Stimulated activated CD8-positive, alpha-beta memory T cell treated with anti-CD3 and anti-CD28 coated beads, Interleukin-12 subunit alpha, Interleukin-12 subunit beta, amount 100 ng/mL, for 1 hour (primary cell): ENCODE measurements around the gene SMARCD2.
"Not testable (repeated sequence)": the region's sequence is repeated elsewhere in the genome, so short reads cannot be mapped to it uniquely, and the experiment has no call there.

Experiments used
- DNase-seq: peaks from one replicate; pipeline ENCODE4 v3.0.0-alpha.2; 2020; ENCODE audit warnings: low read depth

SMARCD2 gene

DNA sequence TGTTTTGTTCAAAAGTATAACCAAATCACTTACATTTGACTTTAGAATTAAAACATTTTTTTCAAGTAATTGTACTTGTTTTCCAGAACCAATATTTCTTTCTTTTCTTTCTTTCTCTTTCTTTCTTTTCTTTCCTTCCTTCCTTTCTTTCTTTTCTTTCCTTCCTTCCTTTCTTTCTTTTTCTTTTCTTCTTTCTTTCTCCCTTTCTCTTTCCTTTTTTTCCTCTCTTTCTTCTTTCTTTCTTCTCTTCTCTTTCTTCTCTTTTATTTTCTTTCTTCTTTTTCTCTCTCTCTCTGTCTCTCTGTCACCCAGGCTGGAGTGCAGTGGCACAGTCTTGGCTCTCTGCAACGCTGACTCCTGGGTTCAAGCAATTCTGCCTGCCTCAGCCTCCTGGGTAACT, 41.7 kb downstream of the SMARCD2 start:
- DNase-seq, result no peak

- DNase-seq, result no peak
These were observed 43.8 kb downstream of the SMARCD2 start for GRCh38 chr17:63798572-63799106.

- not testable (repeated sequence) for DNase-seq
These were observed 46.1 kb downstream of the SMARCD2 start for GRCh38 chr17:63796375-63796774.

- DNase-seq, result no peak
These were observed 50.3 kb downstream of the SMARCD2 start for GRCh38 chr17:63792055-63792729.

DNA sequence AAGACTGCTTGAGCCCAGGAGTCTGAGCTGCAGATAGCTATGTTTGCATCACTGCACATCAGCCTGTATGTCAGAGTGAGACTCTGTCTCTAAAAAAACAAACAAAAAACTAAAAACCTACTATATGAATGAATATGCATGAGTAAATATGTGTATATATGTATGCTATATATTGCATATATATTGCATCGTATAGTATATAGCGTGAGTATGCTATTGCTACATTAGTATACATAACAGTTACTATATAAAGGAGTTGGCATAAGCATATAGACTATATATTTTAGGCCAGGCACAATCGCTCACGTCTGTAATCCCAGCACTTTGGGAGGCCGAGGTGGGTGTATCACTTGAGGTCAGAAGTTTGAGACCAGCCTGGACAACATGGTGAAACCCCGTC, 52.4 kb downstream of the SMARCD2 start:
- no peak for DNase-seq

DNA sequence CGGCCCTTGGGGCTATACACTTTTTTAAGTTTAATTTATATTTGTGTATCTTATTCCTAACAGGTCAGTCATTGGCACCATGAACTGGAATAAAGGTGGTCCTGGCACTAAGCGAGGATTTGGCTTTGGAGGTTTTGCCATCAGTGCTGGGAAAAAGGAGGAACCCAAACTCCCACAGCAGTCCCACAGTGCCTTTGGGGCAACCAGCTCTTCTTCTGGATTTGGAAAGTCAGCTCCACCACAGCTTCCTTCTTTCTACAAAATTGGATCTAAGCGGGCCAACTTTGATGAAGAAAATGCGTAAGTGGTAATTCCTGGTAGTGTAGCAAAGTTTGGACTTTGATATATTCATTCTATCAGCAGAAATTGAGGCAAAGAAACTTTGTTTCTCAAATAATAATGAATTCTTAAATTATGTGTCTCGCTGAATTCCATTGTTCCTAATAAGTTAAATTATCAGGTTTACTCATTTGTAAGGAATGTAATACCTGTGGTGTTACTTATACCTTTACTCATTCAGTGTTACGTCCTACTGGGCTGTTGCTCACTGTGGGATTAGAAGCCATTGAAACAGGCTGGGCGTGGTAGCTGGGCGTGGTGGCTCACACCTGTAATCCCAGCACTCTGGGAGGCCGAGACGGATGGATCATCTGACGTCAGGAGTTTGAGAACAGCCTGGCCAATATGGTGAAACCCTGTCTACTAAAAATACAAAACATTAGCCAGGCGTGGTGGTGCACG, 55.3 kb downstream of the SMARCD2 start:
- no peak for DNase-seq

DNA sequence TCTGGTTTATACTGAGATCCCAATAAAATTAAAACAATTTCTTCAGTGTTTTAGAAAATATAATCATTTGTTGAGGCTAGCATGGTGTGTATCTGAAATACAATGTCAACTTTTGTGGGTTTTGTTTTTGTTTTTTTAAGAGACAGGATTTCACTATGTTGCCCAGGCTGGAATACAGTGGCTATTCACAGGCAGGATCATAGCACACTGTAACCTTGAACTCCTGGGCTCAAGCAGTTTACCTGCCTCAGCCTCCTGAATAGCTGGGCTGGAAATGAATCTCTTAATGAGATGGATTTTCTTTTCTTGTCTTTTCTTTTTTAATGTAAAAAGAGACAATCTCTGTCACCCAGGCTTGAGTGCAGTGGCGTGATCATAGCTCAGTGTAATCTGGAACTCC, 56.4 kb downstream of the SMARCD2 start:
- DNase-seq, result no peak

GRCh38 chr17:63785556-63785955, 56.9 kb downstream of the SMARCD2 start:
- no peak for DNase-seq

DNA sequence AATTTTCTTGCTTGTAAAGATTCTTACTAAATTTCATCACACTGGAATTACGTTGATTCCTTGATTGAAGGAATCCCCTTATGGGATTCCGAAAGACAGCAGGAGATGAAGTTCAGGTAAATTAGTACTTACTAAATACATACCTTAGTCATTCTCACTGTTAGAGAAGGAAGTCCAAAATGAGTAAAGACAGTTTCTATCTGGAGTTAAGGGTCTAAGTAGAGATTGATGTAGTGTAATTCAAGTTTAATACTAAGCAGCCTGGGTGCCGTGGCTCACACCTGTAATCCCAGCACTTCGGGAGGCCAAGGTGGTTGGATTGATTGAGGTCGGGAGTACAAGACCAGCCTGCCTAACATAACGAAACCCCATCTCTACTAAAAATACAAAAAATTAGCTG, 59.0 kb downstream of the SMARCD2 start:
- no peak for DNase-seq
